Renal pelvis (tissue), 4 donors: ENCODE data around the gene PLCL1. TPM values are rescaled to one million over a fixed set of nuclear protein-coding genes. Genes with fewer than 3 reads are reported as not detected.

ENCODE experiments used
- DNase-seq: peaks from one replicate; pipeline ENCODE4 v3.0.0-alpha.2; 2013
- polyA plus RNA-seq, 3 donors: library from polyadenylated mRNA; unstranded; fragments of 120-200 nt; gene quantifications; one replicate each; pipeline ENCODE4 v1.2.1, GENCODE V29; 2013; ENCODE audit not compliant: insufficient read length in 3 of 3

PLCL1 gene
- polyA plus RNA-seq, 3 donors: 13.9 to 16.6 (median 14.2) TPM

- DNase-seq: no peak
These were observed 75.5 kb downstream of the PLCL1 start for GRCh38 chr2:197879812-197880408.

- no peak for DNase-seq
These were observed 79.1 kb downstream of the PLCL1 start for GRCh38 chr2:197883354-197884032.

GRCh38 chr2:197884252-197884651 lies 79.9 kb downstream of the PLCL1 start:
- no peak for DNase-seq

- DNase-seq: no peak
These were observed 80.7 kb downstream of the PLCL1 start for GRCh38 chr2:197885126-197885525.

- no peak for DNase-seq
These were observed 81.2 kb downstream of the PLCL1 start for GRCh38 chr2:197885587-197885986.

GRCh38 chr2:197888321-197888720 lies 83.9 kb downstream of the PLCL1 start:
- DNase-seq: no peak

- no peak for DNase-seq
These were observed 84.6 kb downstream of the PLCL1 start for GRCh38 chr2:197889041-197889440.

- DNase-seq: no peak
These were observed 85.8 kb downstream of the PLCL1 start for GRCh38 chr2:197890168-197890567.

- DNase-seq: no peak
These were observed 87.6 kb downstream of the PLCL1 start for GRCh38 chr2:197891897-197892442.

- DNase-seq: no peak
These were observed 89.2 kb downstream of the PLCL1 start for GRCh38 chr2:197893403-197894177.

GRCh38 chr2:197894751-197895274 lies 90.4 kb downstream of the PLCL1 start:
- DNase-seq: no peak

- no peak for DNase-seq
These were observed 93.7 kb downstream of the PLCL1 start for GRCh38 chr2:197897960-197898678.

GRCh38 chr2:197904446-197904845 lies 100.1 kb downstream of the PLCL1 start:
- DNase-seq: no peak

GRCh38 chr2:197908156-197908555 lies 103.8 kb downstream of the PLCL1 start:
- DNase-seq: no peak

GRCh38 chr2:197908990-197909776 lies 104.8 kb downstream of the PLCL1 start:
- DNase-seq: no peak

GRCh38 chr2:197911667-197912066 lies 107.3 kb downstream of the PLCL1 start:
- DNase-seq: peak; percentile 22

- no peak for DNase-seq
These were observed 108.7 kb downstream of the PLCL1 start for GRCh38 chr2:197913084-197913483.

- no peak for DNase-seq
These were observed 110.4 kb downstream of the PLCL1 start for GRCh38 chr2:197914778-197915177.

- no peak for DNase-seq
These were observed 111.3 kb downstream of the PLCL1 start for GRCh38 chr2:197915548-197916265.

- no peak for DNase-seq
These were observed 115.1 kb downstream of the PLCL1 start for GRCh38 chr2:197919487-197919886.
